ENCODE measurements around the gene IQSEC1. TPM values are rescaled to one million over a fixed set of nuclear protein-coding genes. Genes with fewer than 3 reads are reported as not detected.

IQSEC1 gene
- total and polyA plus RNA-seq, 9 of the 15 experiments (the other 6 are each of a cell fraction or from before 2014, with no cell fraction given), result 0.56 to 39.0 (median 6.8) TPM

DNA sequence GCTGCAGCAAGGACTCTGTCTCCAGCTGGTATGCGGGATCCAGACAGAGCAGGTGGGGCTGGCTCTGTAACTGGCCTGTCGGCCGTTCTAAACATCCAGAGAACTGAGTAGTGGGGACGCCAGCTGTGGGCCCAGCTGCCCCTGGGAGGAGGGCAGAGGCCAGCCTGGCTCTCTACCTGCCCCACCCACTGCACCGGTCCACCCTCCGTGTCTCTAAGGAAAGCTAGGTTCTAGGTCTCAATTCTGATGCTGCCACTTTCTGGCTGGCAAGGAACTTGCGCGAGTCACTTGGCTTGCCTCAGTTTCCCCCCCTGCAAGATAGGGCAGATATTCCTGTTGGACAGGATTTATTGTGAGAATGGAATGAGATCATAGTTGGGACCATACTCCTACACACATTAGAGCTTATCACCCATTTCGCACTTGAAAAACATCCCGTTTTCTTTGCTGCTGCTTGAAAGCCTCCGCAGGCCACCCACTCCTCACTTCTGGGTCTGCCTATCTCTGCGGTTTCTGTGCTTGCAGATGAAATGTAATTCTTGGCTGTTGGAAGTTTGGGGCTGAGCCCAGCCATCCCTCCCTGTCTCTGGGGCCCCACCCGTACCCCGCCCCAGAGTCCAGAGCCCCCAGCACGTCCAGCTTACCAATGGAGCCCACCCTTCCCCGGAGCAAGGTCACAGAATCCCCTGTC is 65.8 kb downstream of the IQSEC1 start (continued):
- no peak for TF ChIP-seq U2AF1 (optimal IDR thresholded peaks at IDR 0.05; ENCODE audit: low read depth, low read length)
- TF ChIP-seq MBD2 (IDR thresholded peaks at IDR 0.05; ENCODE audit: borderline replicate concordance, low read depth), result peak; percentile 73
- TF ChIP-seq ZNF217 (CRISPR knock-in tag; IDR thresholded peaks at IDR 0.05), result no peak
- TF ChIP-seq POLR2AphosphoS2 (IDR thresholded peaks at IDR 0.05; ENCODE audit: low read length), result no peak
- TF ChIP-seq DDX20 (tag; IDR thresholded peaks at IDR 0.05; ENCODE audit: low read depth), result no peak
- TF ChIP-seq, protein P1, sequence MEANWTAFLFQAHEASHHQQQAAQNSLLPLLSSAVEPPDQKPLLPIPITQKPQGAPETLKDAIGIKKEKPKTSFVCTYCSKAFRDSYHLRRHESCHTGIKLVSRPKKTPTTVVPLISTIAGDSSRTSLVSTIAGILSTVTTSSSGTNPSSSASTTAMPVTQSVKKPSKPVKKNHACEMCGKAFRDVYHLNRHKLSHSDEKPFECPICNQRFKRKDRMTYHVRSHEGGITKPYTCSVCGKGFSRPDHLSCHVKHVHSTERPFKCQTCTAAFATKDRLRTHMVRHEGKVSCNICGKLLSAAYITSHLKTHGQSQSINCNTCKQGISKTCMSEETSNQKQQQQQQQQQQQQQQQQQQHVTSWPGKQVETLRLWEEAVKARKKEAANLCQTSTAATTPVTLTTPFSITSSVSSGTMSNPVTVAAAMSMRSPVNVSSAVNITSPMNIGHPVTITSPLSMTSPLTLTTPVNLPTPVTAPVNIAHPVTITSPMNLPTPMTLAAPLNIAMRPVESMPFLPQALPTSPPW (CRISPR knock-in tag; IDR thresholded peaks at IDR 0.05), result peak; percentile 48; the same call in 1 of the 2 replicates
- peak; percentile 50; the same call in 1 of the 2 replicates for TF ChIP-seq CTBP1 (IDR thresholded peaks at IDR 0.05; ENCODE audit: borderline replicate concordance)
- no peak for TF ChIP-seq ZFP1 (CRISPR knock-in tag; IDR thresholded peaks at IDR 0.05)
- TF ChIP-seq CHD1 (IDR thresholded peaks at IDR 0.05; ENCODE audit: low read length), result no peak
- peak; percentile 79 for TF ChIP-seq ZNF766 (CRISPR knock-in tag; conservative IDR thresholded peaks at IDR 0.05)
- TF ChIP-seq CBFB (CRISPR knock-in tag; IDR thresholded peaks at IDR 0.05), result 0 out of 2 replicates have a peak, but pooled peaks have one; percentile 24
- TF ChIP-seq ZNF3 (CRISPR knock-in tag; IDR thresholded peaks at IDR 0.05), result no peak
- TF ChIP-seq MCM7 (IDR thresholded peaks at IDR 0.05), result no peak
- no peak for TF ChIP-seq KAT8 (IDR thresholded peaks at IDR 0.05; ENCODE audit: low read depth)
- no peak for TF ChIP-seq U2AF2 (optimal IDR thresholded peaks at IDR 0.05; ENCODE audit: low read depth, low read length)
- no peak for TF ChIP-seq ZNF79 (CRISPR knock-in tag; IDR thresholded peaks at IDR 0.05; ENCODE audit: low read depth)
- TF ChIP-seq ZNF124 (CRISPR knock-in tag; IDR thresholded peaks at IDR 0.05), result no peak
- peak; percentile 90 for TF ChIP-seq POLR2AphosphoS5 (IDR thresholded peaks at IDR 0.05; ENCODE audit: control insufficient read depth, insufficient read depth, low read depth, low read length)
- peak; percentile 73; the same call in 1 of the 2 replicates for TF ChIP-seq FOXM1 (IDR thresholded peaks at IDR 0.05; ENCODE audit: low read depth)
- TF ChIP-seq FOXM1 (CRISPR knock-in tag; IDR thresholded peaks at IDR 0.05; ENCODE audit: low read depth), result no peak
- no peak for TF ChIP-seq SIN3A (IDR thresholded peaks at IDR 0.05; ENCODE audit: borderline replicate concordance in 2 of 2, control insufficient read depth in 1 of 2, low read depth in 2 of 2, low read length in 2 of 2)
- peak; percentile 90 for TF ChIP-seq SMARCA4 (IDR thresholded peaks at IDR 0.05)
- TF ChIP-seq, protein P2, sequence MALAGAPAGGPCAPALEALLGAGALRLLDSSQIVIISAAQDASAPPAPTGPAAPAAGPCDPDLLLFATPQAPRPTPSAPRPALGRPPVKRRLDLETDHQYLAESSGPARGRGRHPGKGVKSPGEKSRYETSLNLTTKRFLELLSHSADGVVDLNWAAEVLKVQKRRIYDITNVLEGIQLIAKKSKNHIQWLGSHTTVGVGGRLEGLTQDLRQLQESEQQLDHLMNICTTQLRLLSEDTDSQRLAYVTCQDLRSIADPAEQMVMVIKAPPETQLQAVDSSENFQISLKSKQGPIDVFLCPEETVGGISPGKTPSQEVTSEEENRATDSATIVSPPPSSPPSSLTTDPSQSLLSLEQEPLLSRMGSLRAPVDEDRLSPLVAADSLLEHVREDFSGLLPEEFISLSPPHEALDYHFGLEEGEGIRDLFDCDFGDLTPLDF (CRISPR knock-in tag; IDR thresholded peaks at IDR 0.05), result no peak
- TF ChIP-seq SUPT5H (IDR thresholded peaks at IDR 0.05), result no peak
- TF ChIP-seq GABPB1 (CRISPR knock-in tag; IDR thresholded peaks at IDR 0.05), result 0 out of 2 replicates have a peak, but pooled peaks have one; percentile 39
- TF ChIP-seq CSDE1 (IDR thresholded peaks at IDR 0.05), result no peak
- no peak for TF ChIP-seq CEBPG (CRISPR knock-in tag; IDR thresholded peaks at IDR 0.05)
- no peak for TF ChIP-seq CEBPG (tag; conservative IDR thresholded peaks at IDR 0.05 in 1 of 2, IDR thresholded peaks at IDR 0.05 in 1 of 2)
- TF ChIP-seq MTA3 (IDR thresholded peaks at IDR 0.05; ENCODE audit: borderline replicate concordance), result no peak
- TF ChIP-seq ZFP30 (CRISPR knock-in tag; IDR thresholded peaks at IDR 0.05; ENCODE audit: borderline replicate concordance), result no peak
